Activated CD8-positive, alpha-beta memory T cell treated with anti-CD3 and anti-CD28 coated beads for 48 hours (primary cell): ENCODE data around the gene PDZRN3.

Source experiments
- DNase-seq, 3 experiments: peaks; one replicate each; pipeline ENCODE4 v3.0.0-alpha.2; 2020; ENCODE audit warnings: low read depth in 2 of 3, low spot score in 2 of 3

PDZRN3 gene

DNA sequence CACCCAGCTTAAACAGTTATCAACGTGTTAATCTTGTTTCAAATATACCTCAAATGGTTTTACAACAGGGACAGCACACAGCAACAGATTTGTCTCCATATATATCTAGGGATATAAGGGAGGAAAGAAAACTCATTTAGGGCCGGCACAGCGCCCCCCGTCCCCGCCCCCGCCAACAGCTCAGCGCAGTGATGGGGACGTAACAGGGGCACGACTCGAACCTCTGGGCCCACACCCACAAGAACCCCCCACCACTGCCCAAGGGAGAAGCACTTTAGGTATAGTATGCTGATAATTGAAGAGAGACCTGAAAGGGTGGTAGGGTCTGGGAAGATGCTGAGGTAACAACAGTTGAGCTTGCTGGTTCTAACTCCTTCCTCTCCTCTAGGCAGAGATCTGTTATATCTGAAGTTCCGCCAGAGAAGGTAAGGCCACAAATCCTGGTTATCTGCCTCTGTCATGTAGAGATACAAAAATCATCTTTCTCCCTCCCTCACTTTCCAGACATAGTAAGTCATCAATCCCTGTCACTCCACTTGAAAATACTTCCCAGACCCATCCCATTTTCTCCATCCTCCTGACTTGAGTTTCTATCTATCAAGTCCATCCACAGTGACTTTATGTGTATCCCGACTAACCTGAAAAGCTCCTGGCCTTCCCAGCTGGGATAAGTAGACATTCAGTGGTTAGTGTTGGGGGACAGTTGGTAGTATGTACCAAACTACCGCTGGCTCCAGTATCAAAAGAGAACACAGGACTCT lies 126.9 kb downstream of the PDZRN3 start:
- DNase-seq: no peak

DNA sequence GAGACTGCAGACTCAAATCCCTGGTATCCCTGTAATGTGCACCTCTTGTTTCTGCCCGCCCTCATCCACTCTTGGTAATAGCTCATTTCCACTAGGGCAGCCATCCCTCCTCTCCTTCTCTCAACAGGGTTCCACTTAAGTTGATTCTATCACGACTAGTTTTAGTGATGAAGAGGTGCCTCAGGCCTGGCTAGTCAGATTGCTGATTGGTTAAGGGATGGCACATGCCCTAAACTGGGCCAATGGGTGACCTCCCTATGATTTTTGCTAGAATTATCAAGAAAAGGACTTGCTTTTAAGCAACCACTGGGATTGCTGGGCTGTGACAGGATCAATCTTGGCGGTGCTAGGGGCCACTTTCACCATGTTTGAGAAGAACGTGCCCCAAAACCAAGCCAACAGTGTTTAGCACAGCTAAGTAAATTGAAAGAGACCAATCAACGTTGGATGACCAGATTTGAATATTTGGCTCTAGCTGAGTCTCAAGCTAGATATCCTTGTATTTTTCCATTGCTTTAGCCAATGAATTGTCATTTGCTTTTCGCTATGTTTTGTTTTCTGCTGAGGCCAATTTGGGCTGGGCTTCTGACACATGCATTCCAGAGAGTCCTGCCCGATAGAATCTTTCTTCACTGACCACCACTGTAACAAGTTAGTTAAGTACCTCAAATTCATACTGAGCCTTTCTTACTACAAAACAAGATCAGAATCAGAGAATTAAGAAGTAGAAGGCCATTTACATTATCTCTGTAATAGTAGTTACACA lies 131.0 kb downstream of the PDZRN3 start:
- DNase-seq: no peak

DNA sequence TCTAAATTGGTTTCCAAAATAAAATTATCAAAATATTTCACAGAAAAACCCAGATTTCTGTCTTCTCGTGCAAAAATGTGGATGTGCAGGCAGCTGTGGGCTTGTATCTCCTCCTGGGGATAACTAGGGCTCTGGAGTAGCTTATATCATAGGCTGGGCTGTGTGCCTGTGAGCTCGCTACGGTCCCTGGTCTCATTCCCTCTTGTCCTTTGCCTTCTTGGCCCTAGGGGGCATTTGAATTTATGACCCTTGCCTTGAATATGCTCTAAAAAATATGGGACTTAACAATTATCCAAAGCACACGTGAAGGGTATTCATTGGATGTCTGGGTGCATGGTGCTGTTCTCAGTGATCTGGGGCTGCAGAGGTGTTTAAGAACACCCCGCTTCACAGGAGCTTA lies 132.6 kb downstream of the PDZRN3 start:
- no peak for DNase-seq

DNA sequence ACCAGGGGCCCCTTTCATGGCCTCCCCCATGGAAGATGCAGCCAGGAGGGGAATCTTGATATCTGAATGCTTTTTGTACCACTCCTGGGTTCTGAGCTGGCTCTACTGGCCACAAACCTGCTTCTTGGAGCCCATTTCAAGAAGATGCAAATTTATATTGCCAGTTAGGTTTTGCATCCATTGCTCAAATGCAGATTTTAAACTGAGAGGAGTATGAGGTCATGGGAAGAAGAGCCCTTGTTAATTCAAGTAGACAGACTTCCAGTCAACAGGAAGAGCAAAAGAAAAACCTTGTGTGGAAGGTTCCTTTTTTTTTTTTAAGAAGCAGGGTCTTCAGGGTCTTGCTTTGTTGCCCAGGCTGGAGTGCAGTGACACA lies 133.5 kb downstream of the PDZRN3 start:
- no peak for DNase-seq

DNA sequence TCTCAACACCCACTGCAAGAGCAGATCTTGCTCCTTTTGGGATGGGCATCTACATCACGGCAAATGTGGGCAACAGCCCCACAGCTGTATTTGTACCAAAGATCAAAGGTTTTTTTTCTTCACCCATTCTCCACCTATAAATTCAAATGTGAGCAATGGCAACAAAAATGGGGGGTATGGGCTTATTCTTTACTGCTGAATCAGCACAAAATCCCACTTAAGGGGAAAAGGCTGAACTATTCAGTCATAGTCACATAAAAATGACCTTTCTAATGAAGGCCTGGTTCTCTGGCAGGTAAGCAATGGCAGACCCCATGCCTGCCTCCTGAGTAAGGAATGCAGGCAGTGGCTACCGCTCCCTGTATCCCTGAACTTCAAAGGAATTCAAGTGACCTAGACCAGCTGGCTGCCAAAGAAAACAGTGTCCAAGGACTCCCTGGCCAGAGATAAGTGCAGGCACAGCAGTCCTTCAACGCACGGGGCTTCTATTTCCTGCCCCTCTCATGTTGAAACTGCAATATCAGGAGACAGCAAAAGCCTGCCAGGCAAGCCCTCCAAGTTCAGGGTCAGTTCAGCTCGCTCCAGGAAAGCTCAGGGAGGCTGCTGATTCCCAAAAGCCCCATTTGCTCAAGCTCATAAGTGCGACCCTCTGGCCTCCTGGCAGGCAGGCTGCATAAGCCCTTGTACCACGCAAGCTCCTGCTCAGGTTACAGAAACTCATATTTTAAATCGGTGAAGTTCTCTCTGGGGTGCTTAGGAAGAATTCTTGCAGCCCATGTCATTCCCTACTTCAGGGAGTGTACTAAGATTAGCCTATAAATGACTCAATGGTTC lies 134.1 kb downstream of the PDZRN3 start:
- no peak for DNase-seq

DNA sequence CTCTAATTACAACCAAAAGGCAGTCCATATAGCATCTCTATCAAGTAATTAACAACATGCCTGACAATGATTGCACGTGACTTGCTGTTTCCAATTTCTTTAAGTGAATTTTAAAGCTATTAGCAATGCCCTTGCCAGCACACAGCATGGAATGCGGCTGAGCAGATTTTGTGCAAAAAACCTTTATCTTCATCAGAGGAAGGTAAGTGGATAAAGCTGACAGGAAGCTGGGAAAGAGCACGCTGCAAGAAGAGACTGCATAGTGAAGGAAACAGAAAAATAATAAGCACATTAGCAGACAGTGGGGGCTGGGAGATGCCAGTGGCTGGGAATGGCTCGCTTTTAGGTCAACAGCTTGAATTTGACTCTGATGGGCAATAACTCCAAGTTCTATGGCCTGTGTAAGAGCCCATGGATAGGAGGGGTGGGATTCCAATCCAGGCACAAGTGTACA lies 138.8 kb downstream of the PDZRN3 start:
- no peak for DNase-seq

DNA sequence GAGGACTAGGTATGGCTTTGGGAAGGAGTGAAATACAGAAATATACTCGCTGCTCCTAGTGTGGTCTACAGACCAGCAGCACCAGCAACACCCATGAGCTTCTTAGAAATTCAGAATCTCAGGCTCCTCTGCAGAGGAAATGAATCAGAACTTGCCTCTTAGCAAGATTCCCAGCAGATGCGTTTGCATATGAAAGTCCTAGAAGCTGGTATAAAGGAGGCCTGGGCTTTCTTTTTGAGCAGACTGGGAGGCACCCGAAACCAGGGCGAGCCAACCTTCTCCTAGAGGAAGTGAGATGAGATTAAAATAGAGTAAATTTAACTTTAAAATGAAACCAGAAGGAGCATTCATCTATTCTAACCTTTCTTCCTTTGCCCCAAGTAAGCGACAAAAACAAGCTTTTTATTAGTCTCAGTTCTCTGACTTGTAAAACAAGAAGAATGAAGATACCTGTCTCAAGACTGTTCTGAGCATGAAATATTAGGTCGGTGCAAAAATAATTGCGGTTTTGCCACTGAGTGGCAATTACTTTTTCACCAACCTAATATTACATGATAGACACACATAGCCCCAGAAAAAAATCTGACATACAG lies 140.0 kb downstream of the PDZRN3 start:
- DNase-seq: no peak

DNA sequence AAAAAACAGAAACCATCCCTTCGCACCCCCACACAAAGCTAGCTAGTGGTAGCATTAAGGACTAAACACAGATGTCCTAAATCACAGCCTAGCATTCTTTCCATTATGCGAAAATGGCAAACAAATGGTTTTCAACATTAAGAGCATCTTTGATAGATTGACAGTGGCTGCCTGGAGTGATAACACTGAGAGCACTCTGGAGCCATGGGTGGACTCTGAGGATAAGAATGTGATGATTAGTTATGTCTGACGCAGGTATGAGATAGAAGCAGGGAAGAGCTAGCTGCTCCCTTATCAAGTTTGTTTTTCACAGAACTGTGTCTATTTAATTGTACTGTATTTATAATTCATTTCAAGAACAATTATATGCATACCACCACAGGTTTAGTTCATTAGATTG lies 142.9 kb downstream of the PDZRN3 start:
- DNase-seq: no peak

DNA sequence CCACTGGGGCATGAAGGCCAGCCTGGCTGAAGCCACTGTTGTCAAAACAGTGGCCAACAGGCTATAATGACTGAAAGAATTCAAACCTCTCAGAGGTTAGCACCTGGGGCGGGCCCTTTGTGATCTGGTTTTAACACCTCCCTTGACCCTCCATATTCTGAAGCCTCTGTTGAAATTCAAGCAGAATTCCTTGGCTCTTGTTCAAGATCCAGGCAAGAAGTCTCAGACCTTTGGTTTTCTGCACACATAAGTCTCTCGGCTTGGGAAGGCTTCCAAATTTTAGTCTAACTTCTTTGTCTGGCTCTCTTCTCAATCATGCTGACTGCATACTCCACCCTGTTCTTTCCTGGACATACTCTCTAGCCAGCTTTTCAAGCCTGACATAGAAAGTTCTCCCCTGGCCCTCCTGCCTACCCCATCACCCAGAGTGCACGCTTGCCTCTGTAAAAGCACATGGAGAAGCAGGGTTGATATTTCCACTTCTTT lies 144.5 kb downstream of the PDZRN3 start:
- DNase-seq: no peak

DNA sequence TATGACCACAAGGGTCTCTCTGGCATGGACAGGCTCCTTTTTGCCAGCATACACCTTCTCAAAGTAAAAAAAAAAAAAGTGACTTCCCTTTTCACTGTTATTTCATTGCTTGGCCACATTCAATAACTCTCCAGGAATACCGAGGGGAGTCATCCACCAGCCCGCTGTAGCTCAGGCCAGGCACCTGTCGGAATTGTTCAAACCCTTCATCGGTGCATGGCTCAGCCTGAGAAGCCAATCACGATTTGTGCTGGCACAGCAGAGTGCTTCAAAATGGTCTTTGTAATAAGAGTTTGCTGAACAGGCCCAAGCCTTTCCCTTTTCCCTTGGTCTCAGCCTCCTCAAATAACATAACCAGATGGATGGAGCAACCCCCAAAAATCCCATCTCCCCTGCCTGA lies 145.4 kb downstream of the PDZRN3 start:
- no peak for DNase-seq

DNA sequence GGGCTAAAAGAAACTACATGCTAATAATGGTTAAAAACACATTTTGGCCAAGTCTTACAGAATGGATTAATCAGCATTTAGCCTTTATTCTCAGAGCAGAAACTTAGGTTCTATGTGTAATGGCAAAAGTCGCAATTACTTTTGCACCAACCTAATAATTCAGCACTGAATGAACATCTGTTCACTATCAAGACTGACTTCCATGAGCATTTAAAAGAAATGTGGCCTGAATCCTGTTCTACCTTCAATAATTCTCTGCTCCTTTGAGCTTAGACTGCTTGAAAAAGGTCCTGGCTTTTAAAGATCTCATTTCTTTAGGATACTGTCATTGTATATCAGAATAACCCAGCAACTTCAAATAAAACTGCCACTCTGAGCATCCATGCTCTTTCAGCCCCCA lies 145.9 kb downstream of the PDZRN3 start:
- no peak for DNase-seq

DNA sequence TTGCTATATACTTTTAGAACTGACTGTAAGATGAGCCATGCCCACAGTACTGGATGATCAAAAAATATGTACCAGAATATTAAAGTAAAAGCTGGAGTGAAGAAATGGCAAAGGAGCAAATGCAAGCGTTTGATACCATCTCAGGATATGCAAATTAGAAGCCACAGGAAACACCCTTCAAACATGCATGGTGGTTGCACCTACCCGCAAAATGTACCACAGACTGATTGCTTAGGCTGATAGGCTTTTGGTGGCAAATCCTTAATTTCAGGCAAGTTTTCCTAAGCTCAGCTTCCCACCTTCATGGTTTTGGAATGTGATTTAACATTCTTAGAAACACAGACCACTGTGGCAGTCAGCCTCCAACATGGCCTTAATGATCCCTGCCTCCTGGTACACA lies 149.0 kb downstream of the PDZRN3 start:
- DNase-seq: no peak

DNA sequence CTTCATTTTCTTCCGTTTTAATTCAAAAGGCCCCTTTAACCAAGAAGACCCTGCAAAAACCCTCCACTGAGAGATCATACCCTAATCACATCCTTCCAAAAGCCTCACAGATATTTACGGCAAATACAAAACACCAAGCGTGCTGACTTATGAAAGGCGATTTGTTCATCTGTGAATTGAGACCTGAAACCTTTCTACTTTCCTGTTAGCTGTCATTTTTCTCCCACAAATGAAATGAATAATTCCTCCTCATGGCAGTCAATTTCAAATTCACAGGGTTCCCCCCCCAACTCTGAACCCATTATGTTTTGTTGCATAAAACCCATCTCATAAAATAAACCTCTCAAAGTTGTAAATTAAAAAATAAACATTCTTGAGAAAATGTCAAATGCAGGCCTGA lies 149.6 kb downstream of the PDZRN3 start:
- no peak for DNase-seq

DNA sequence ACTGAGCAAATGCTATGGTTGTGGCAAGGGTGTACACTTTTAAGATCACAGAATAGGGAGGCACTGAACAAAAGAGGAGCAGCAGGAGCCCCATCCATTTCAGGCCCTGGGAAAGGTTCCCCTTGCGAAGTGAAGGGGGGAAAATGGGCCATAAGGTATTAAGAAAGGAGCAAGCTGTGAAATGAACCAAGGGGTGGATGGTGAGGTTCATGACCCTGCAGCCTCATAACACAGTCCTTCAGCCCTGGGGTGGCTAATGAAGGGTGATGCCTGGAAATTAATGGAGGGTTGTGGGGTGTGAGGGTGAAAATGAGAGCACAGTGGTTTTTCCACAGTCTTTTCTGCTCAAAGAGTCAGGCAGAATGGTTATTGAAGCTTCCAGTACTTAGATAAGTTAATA lies 150.1 kb downstream of the PDZRN3 start:
- no peak for DNase-seq

DNA sequence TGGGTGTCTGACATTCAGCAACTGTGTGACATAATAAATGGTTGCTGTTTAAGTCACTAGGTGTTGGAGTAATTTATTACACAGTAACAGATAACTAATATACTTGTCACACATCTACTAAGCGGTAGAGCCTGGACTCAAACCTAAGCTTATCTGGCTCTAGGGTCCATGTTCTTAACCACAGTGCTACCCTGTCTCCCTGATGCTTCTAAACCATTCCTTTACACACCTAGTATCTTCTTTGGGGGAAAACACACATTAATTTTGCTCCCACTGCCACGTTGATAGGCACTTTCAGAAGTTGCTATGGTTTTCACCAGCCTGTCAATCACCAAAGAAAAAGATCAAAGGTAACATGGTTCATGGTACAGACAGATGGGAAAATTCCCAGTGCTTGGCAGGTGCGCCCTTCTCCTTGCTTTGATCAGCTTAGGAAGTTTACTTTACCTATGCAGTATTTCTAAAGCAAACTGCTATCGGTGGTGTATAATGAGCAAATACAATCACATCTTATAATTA lies 150.8 kb downstream of the PDZRN3 start:
- DNase-seq: no peak

DNA sequence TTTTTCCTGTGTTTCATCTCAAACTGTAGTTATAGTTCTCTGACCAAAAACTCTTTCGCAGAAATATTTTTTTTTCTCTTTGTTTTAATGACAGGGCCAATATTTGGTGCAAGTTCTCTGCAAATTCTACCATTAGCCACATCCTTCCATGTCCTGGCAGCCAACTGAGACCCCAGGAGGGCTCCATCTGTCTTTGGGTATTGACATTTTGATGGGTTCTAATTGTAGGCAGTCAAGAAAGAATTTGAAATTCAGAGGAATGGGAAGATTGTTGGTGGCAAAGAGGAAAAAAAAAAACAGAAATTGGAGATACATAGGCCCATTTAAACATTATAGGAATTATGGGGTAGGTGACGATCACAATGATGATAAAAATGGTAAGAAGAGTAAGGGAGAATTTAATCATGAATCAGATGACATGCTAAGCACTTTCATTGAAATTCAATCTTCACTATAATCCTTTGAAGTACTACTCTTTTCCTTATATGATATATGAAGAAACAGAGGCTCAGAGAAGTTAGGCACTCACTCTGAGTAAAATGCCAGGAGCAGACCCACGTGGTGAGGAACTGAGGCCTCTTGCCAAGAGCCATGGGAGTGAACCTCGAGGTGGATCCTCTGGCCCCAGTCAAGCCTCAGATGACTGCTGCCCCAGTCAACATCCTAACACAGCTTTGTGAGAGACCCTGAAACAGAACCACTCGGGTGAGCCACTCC lies 151.4 kb downstream of the PDZRN3 start:
- DNase-seq: no peak

DNA sequence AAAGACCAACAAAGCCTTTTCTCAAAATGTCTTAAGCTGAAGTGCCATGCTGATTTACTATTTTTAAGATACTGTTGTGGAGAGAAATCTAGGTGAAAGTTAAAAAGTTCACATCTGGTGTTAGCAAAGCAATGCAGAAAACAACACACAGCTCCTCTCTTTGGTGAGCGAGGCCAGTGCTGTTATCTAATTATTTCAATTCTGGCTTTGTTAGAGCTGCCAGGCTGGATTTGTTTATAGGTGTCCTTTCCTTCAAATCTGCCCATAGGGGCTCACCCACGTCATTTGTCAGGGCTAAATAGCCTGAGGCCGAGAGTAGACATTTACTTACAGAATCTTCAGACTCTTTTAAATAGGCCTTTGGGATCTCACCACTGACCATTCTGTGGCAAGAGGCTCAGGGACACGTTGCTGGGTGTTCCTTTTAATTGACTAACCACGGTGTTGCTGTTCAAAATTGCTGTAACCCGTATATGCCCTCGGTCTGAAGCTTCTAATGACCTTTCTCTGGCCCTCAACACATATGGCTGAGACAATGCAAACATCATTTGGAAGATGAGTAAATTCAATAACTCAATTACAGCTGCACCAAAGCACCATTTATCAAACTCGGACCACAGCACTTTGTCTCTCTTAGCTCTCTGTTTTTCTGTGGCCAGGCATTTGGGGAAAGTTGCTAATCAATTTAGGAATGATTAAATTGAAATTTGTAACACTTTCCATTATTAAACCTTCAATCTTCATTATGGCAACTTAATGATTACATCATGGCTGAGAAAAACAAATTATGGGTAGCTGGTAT lies 152.6 kb downstream of the PDZRN3 start:
- no peak for DNase-seq

DNA sequence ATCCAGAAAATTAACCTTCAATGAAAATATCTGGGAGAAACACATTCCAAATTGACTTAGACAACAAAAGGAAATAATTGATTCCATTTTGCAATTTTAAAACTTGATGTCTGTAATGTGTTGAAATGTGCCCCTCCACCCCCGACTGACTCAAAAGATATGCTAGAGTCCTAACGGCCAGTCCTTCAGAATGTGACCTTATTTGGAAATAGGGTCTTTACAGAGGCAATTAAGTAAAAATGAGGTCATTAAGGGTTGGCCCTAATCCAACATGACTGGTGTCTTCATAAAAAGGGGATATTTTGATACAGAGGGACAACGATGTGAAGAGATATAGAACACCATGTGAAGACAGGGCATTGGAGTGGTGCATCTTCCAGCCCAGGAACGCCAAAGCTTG lies 153.9 kb downstream of the PDZRN3 start:
- no peak for DNase-seq

DNA sequence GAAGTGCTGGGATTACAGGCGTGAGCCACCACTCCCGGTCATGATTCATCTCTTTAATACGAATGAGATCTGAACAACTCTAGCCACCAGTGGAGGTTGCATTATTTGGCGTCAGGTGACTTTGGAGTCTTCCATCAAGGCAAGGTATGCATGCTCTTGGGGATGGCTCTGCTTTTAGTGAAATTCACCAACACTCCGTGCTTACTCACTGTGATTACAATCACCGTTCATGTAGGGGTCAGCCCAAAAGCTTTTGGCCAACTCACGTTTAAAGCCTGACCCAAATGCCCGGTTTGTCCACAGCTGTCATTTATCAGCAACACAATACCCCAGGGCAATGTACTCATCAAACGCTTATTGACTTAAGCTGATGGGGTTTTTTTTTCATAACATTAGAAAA lies 155.4 kb downstream of the PDZRN3 start:
- no peak for DNase-seq

DNA sequence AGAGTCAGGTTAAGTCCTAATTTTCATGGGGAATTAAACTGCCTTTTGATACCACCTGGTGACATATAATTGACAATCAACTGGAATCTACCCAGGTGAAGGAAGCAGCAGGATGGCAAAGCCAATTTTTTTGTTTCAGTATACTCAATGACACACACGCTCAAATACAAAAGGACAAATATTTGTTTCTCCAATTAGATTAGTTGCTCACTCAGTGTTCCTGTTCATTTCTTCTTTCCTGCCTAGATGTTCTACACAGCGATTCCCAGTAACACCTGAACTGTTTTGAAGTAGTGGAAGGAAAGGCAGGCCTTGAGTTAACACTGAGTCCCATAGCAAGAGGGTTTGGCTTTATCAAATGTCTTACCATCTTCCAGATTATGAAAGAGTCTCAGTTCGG lies 157.5 kb downstream of the PDZRN3 start:
- no peak for DNase-seq
